COLO668 (cell line): ENCODE results near the gene BTBD3.

Source experiments
- DNase-seq: peaks from one replicate; lab custom pipeline; 2025; ENCODE audit not compliant: unreplicated experiment; lab: John Stamatoyannopoulos, UW

Gene BTBD3

DNA sequence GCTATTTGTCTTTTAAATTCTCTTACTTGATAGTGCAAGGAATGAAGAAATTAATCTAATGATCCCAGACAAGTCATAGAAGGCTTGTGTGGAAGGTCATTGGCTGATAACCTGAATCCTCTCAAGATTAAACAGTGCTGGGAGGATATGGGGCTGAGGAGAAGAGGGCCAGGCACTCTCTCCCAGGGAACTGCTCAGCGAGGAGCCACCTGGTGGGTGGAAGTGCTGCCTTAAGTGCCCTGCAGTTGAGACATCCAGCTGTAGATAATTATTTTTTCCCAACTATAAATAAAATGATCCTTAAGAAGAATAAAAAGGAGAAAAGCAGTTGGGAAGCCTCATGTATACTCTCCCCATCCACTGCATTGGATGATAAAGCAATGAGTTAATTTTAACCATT, 47.9 kb downstream of the BTBD3 start:
- DNase-seq, result no peak

DNA sequence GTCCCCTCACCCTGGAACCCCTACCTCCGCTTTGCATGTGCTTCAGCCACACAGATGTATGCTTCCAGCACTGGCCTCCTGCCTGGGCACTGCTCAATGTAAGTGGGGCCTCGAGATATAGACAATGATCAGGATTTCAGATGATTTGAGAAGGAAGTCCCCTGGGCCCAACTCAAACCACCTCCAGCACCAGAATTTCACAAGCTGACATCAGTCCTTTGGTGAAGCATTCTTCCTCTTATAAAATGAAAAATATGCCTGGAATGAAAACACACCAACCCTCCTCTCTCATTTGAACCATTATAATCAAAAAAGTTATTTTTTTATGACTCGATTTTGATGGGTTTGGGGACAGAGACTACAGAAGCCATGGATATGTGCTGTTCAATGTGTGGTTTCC, 48.5 kb downstream of the BTBD3 start:
- no peak for DNase-seq

DNA sequence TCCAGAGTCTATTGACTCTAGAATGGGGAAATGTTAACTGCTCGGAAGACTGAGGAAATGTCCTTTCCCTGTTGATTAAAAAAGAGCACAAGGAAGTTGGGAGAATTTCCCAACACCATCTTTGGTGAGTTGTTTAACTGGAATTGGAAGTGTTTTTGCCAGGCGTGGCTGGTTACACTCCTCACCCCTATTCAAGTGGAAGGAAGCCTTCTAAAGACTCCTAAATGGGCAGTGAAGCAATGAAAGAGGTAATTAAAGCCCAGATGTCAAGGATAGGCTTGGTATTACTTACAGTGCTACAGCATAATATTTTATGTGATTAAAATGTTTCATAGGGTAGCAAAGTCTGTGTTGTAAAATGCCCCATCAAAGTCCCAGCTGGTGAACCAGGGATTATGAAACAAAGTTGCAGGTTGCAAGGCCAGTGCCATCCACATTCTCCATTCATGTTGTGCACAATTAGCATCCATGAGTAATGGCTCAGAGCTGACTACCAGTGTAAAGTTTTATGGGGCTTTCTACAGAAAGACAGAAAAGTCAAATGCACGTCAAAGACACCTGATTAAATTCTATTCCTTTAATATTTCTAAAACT, 52.6 kb downstream of the BTBD3 start:
- DNase-seq, result no peak

DNA sequence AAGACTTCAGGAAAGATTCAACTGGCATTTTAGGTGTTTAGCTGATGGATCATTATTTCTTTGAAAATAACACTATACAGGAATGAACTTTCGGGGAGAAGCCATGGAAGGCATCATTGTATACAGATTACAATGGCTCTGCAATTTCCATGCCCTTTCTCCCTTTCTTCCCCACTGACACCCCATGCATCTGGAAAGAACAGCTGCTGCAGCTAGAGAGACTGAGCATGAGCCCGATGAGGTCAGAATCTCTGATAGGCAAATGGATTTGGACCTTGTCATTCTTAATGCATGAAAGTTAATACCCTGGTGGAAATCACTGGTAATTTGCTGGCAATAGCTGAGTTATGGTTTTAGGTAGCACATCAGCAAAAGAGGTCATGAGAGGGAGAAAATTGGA, 54.8 kb downstream of the BTBD3 start:
- DNase-seq, result no peak
